Activated CD4-positive, alpha-beta T cell treated with anti-CD3 and anti-CD28 coated beads for 48 hours (primary cell): ENCODE data around the gene GLP1R.

ENCODE experiments used
- DNase-seq: peaks from one replicate; pipeline ENCODE4 v3.0.0-alpha.2; 2020

GLP1R gene

DNA sequence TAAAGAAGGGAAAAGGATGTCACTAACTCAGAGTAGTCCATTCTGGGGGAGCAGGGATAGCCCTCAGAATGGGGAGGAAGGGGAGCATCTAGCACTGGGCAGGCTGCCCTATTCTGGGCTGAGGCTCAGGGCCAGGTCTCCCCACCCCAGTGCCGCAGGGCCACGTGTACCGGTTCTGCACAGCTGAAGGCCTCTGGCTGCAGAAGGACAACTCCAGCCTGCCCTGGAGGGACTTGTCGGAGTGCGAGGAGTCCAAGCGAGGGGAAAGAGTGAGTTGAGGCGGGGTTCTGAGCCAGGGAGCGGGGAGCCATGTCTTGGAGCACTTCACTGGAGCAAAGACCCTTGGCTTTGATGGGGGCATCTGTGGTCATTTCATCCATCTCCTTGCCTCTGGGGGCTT is 17.0 kb downstream of the GLP1R start:
- DNase-seq = no peak

DNA sequence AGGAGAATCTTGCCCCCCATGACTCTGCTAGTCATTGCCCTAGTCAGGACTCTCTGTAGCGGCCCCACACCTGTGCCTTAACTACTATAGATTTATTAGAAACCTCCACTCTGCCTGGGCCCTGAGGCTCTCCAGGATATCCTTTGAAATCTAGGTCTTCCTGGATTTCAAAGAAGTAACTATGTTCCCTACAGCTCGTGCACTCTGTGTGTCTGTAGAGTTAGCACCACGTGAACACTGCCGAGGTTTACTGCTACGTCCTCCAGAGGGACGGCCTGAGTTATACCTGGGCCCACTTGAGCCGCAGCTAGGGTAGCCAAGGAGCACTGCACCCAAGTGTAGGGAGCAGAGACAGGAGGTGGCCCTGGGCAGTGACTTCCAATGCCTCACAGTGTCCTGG is 19.8 kb downstream of the GLP1R start:
- no peak for DNase-seq

- DNase-seq = no peak
Observed at GRCh38 chr6:39072830-39073229, 24.2 kb downstream of the GLP1R start.

- no peak for DNase-seq
Observed at GRCh38 chr6:39073471-39074355, 25.1 kb downstream of the GLP1R start.

- no peak for DNase-seq
Observed at GRCh38 chr6:39074486-39074885, 25.9 kb downstream of the GLP1R start.

- no peak for DNase-seq
Observed at GRCh38 chr6:39075010-39075686, 26.6 kb downstream of the GLP1R start.

DNA sequence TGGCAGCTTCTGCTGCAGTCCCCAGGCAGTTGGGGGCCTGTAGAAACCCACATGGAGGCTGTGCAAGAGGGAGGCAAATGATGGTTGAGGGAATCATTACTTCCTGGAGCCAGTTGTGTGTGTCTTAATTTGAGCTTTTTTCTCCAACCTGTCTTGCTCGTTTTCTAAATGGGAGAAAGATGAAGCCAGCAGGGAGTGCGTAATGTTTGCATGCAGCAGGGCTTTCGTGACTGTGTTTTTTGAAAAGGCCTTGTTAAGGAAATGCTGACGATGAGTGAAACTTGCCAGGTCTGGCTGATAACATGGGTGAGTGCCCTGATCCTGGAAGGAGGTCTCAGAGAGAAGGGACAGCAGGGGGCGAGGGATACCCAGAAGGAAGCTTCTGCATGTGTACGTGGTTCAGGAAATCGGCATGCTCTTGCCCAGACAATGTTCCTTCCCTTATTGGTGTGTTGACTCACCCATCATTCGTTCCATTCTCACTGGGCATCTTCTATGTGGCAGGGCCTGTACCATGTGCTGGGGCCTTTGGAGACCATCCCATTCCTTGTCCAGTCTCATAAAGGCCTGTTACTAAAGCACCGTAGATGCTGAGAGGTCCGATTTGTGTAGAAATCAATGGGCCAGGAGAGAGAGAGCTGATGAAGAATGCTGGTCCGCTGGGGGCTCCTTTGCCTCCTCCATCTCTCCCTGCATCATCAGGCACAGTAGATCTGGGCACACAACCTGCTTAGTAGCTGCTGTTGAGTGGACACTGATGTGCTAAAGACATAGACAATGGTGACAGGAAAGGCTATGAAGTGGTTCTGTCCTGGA is 27.4 kb downstream of the GLP1R start:
- DNase-seq = no peak

GRCh38 chr6:39076623-39077535 is 28.3 kb downstream of the GLP1R start:
- no peak for DNase-seq

DNA sequence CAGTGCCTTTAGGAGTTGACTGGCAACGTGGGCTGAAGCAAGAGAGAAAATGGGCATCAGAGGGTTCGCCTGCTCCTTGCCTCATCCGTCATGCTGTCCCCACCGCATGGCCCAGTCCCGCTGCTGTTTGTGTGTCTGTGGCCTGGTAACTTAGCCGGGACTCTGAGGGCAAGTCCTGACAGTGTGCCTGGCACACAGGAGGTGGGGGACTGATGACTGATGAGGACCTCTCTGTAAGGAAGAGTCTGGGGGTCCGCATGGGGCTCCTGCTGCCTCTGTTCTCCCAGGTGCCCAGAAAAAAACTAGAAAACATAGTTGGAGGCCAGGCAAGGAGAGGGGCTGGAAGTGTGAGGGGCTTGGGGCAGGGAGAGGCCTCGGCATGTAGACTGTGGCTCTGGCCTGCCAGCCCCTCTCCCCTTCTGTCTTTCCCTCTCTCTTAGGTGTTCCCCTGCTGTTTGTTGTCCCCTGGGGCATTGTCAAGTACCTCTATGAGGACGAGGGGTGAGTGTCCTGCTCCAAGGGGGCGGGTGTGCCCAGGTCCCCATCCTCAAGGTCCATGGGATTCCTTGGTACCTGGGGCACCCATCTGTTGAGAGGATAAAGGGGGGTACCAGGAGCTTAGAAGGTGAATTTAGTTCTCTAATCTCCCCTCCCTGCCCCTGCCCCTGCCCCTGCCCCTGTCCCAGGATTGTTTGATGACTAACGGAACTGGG is 29.5 kb downstream of the GLP1R start:
- DNase-seq = no peak

GRCh38 chr6:39078695-39079094 is 30.1 kb downstream of the GLP1R start:
- no peak for DNase-seq

GRCh38 chr6:39079197-39080125 is 30.9 kb downstream of the GLP1R start:
- no peak for DNase-seq

DNA sequence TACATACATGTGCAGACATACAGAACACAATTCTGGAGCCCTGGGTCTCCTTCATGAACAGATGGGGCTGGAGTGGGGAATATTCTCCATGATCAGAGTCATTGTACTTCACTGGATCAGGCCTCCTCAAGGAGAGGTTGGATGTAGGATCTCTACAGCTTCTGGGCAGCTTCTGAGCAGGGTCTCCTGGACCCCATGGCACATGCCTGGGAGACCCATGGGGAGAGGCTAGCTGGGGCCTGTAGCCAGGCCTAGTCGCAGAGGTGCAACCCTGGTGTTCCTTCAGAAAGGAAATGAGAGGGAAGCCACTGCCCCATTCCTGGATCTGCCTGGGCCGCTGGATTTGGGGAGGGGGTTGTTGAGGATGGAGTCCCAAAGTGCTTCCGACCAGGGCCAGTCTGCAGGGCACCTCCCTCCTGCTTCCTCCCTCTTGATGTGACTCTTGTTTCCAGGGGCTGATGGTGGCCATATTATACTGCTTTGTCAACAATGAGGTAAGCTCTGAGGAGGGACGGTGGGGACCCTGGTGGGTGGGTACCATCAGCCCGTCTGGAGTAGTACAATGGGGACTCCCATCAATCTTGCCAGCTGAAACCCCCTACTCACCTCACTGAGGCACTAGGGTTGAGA is 31.8 kb downstream of the GLP1R start:
- no peak for DNase-seq

DNA sequence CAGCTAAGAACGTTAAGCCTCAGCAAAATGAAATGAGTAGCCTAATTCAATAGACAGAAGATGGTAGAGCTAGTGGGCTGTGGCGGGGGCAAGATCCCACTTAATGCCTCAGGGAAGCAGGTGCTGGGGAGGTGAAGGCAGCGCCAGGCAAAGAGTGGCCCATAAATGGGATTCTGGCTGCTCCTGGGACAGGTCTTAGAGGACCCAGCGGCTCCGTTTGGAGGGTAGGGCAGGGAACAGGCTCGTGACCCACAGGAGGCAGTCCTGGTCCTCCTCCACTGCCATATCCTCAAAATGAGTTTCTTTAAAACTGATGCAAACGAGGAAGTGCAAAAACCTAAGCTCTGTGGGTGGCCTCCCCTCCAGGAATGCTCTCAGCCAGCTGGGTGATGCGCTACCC is 33.7 kb downstream of the GLP1R start:
- DNase-seq = no peak

- peak; percentile 31 for DNase-seq
Observed at GRCh38 chr6:39083231-39083634, 34.7 kb downstream of the GLP1R start.

GRCh38 chr6:39084506-39084905 is 35.9 kb downstream of the GLP1R start:
- no peak for DNase-seq

DNA sequence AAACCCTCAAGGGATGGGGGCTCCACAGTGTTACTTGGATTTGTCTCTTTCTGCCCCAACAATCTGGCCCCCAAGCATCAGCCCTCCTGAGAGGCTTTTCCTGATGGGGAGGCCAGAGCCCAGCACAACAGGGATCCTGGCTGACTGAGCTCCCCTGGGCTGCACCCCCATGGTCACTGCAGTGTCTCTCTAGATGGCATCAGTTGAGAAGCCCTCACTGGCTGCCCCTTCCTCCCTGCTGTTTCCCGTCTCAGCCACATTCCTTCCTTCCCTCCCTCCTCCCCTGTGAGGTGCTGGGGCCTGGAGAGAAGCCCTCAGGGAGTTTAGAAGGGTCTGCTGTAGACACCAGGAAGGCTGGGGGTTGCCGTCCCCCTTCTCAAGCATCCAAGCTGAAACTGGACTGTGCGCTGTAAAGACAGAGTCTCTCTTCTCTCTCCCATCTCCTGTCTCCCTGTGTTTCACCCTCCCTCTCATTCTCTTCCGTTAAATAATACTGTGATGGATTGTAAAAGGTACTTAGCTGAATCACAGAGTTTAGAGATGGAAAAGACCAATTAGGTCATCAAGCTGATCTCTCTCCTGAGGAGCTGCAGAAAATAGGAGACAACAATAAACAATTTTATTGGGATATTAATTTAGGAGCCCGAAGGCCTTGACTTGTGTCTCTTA is 36.7 kb downstream of the GLP1R start:
- no peak for DNase-seq

DNA sequence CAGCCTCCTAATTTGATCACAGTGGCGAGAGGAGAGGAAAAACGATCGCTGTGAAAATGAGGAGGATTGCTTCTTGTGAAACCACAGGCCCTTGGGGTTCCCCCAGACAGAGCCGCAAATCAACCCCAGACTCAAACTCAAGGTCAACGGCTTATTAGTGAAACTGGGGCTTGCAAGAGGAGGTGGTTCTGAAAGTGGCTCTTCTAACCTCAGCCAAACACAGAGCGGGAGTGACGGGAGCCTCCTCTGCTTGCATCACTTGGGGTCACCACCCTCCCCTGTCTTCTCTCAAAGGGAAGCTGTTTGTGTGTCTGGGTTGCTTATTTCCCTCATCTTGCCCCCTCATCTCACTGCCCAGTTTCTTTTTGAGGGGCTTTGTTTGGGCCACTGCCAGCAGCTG is 37.7 kb downstream of the GLP1R start:
- DNase-seq = peak; percentile 51

DNA sequence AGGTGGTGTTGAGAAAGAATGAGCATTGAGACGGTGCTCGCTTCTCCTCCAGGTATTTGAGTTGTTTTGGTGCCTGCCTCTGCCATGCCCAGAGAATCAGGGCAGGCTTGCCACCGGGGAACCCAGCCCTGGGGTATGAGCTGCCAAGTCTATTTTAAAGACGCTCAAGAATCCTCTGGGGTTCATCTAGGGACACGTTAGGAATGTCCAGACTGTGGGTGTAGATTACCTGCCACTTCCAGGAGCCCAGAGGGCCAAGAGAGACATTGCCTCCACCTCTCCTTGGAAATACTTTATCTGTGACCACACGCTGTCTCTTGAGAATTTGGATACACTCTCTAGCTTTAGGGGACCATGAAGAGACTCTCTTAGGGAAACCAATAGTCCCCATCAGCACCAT is 38.1 kb downstream of the GLP1R start:
- DNase-seq = no peak

DNA sequence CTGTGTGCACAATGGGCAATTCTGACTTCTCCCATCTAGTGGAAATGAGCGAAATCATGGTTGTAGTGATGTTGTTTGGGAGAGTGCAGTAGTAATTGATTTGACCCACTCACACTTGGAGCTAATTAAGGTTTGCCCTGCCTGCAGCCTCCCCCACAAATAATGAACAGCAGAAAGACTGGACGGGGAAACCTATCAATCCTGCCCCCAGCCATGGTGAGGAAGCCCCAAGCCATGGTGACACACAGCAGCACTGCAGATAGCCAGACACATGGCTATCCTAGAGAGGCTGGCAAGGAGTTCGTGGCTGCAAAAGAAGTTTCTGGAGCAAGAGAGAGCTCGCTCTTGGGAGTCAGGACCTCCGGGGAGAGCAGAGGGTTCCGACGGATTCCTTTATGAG is 38.6 kb downstream of the GLP1R start:
- no peak for DNase-seq

GRCh38 chr6:39088331-39088730 is 39.8 kb downstream of the GLP1R start:
- DNase-seq = peak; percentile 27
